Measurements from ENCODE around the gene KDM5B.

- TF ChIP-seq ISL1 (CRISPR knock-in tag; IDR thresholded peaks at IDR 0.05) (no peak), CSDC2 (CRISPR knock-in tag; IDR thresholded peaks at IDR 0.05) (no peak), ZFP3 (CRISPR knock-in tag; IDR thresholded peaks at IDR 0.05) (no peak), ARNTL (CRISPR knock-in tag; IDR thresholded peaks at IDR 0.05; ENCODE audit: borderline replicate concordance, low read depth) (no peak), GLIS3 (CRISPR knock-in tag; IDR thresholded peaks at IDR 0.05) (no peak), ZNF565 (CRISPR knock-in tag; conservative IDR thresholded peaks at IDR 0.05; ENCODE audit: low read depth) (no peak), ZFP30 (CRISPR knock-in tag; IDR thresholded peaks at IDR 0.05) (no peak), POU6F1 (CRISPR knock-in tag; IDR thresholded peaks at IDR 0.05; ENCODE audit: borderline replicate concordance, low read depth) (no peak), PATZ1 (CRISPR knock-in tag; IDR thresholded peaks at IDR 0.05; ENCODE audit: borderline replicate concordance) (no peak)
Measured at GRCh38 chr1:202800742-202801141, 7.5 kb downstream of the KDM5B start.

Measured in SK-N-SH treated with all-trans-retinoic acid at 6 μM for 48 hours (cell line).